GM21367 (cell line): ENCODE results near the gene CDKN2C.
"Not testable (repeated sequence)": the region's sequence is repeated elsewhere in the genome, so short reads cannot be mapped to it uniquely, and the experiment has no call there.

Source experiments
- ATAC-seq: cut with Tn5 transposase; IDR thresholded peaks from one replicate; pipeline ENCODE4 v1.9.1; 2021; ENCODE audit not compliant: unreplicated experiment

CDKN2C gene

GRCh38 chr1:50969611-50970508 is at the start of gene CDKN2C:
CDKN2C (plus strand) TSS chr1:50970245; CDS start chr1:50970369, 124 bp downstream.
- ATAC-seq: peak; percentile 31

GRCh38 chr1:50920409-50920808 is 49.6 kb upstream of the CDKN2C start:
- ATAC-seq: no peak

GRCh38 chr1:50921029-50921428 is 49.0 kb upstream of the CDKN2C start:
- ATAC-seq: no peak

- ATAC-seq: no peak
Observed at GRCh38 chr1:50923564-50923963, 46.5 kb upstream of the CDKN2C start.

GRCh38 chr1:50929376-50929958 is 40.6 kb upstream of the CDKN2C start:
- ATAC-seq: no peak

- peak; percentile 78 for ATAC-seq
Observed at GRCh38 chr1:50930193-50930592, 39.9 kb upstream of the CDKN2C start.

GRCh38 chr1:50930965-50931737 is 38.9 kb upstream of the CDKN2C start:
- ATAC-seq: no peak

GRCh38 chr1:50932043-50932442 is 38.0 kb upstream of the CDKN2C start:
- ATAC-seq: not testable (repeated sequence)

GRCh38 chr1:50933770-50934169 is 36.3 kb upstream of the CDKN2C start:
- ATAC-seq: not testable (repeated sequence)

- ATAC-seq: no peak
Observed at GRCh38 chr1:50934838-50935237, 35.2 kb upstream of the CDKN2C start.

- ATAC-seq: not testable (repeated sequence)
Observed at GRCh38 chr1:50935276-50935675, 34.8 kb upstream of the CDKN2C start.

GRCh38 chr1:50936321-50936720 is 33.7 kb upstream of the CDKN2C start:
- ATAC-seq: no peak

- no peak for ATAC-seq
Observed at GRCh38 chr1:50940291-50940690, 29.8 kb upstream of the CDKN2C start.

GRCh38 chr1:50942334-50942733 is 27.7 kb upstream of the CDKN2C start:
- ATAC-seq: no peak

GRCh38 chr1:50949286-50949982 is 20.6 kb upstream of the CDKN2C start:
- ATAC-seq: no peak

- no peak for ATAC-seq
Observed at GRCh38 chr1:50950396-50950795, 19.6 kb upstream of the CDKN2C start.

- not testable (repeated sequence) for ATAC-seq
Observed at GRCh38 chr1:50952566-50952965, 17.5 kb upstream of the CDKN2C start.

GRCh38 chr1:50955116-50955515 is 14.9 kb upstream of the CDKN2C start:
- no peak for ATAC-seq

- ATAC-seq: no peak
Observed at GRCh38 chr1:50959303-50959912, 10.6 kb upstream of the CDKN2C start.
